ENCODE measurements around the gene C22orf42. TPM values are rescaled to one million over a fixed set of nuclear protein-coding genes. Genes with fewer than 3 reads are reported as not detected.
"Not testable (repeated sequence)": the region's sequence is repeated elsewhere in the genome, so short reads cannot be mapped to it uniquely, and the experiment has no call there.

C22orf42 gene
- total RNA-seq, 1 donor from 2014 or later: not detected

GRCh38 chr22:32202539-32203180, 43.6 kb upstream of the C22orf42 start:
- H3K9me3 ChIP-seq: no peaks in the 10 kb centered on the region
- peak overlapping the region; percentile 9 for H3K4me3 ChIP-seq
- H3K4me1 ChIP-seq: peaks cover 11% of the 10 kb centered on the region
- no peak overlapping the region for H3K27ac ChIP-seq
- no peaks in the 10 kb centered on the region for H3K27me3 ChIP-seq
- intact Hi-C loops (cut with DNase I): no loop called here
- no peak for DNase-seq (ENCODE audit: extremely low spot score in 2 of 2)
- peak in 1 of 3 experiments; percentile 29 for TF ChIP-seq CTCF (IDR thresholded peaks at IDR 0.05)
- TF ChIP-seq POLR2AphosphoS5 (IDR thresholded peaks at IDR 0.05; ENCODE audit: insufficient read depth in 1 of 2, low read depth in 1 of 2): no peak
- TF ChIP-seq POLR2A (IDR thresholded peaks at IDR 0.05): no peak
- no peaks in the 10 kb centered on the region for H3K36me3 ChIP-seq

DNA sequence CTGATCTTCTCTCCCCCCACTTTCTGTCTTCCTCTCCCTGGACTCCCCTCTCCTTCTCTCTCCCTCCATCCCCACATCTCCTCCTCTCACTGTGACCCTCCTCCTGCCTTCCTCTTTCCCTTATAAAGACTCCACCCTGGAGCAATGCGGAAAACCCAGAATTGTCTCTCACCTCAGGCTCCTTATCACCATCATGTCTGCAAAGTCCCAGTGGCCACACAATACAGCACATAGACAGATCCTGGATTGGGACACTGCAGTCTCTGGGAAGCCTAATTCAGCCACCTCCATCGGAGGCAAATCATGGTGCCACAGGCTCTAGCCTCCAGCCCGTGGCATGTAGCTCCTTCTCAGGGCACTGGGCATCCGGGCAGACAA, 43.0 kb upstream of the C22orf42 start:
- Histone ChIP-seq H3K9me3 (no peaks in the 10 kb centered on the region), H3K4me1 (peaks cover 11% of the 10 kb centered on the region), H3K27me3 (no peaks in the 10 kb centered on the region), H3K4me3 (no peak overlapping the region), H3K27ac (no peak overlapping the region), H3K36me3 (no peaks in the 10 kb centered on the region)
- intact Hi-C loops (cut with DNase I): no loop called here
- TF ChIP-seq CTCF (IDR thresholded peaks at IDR 0.05) (no peak), POLR2AphosphoS5 (IDR thresholded peaks at IDR 0.05; ENCODE audit: insufficient read depth in 1 of 2, low read depth in 1 of 2) (no peak), POLR2A (IDR thresholded peaks at IDR 0.05) (no peak)
- DNase-seq (ENCODE audit: extremely low spot score in 2 of 2): no peak

- no peaks in the 10 kb centered on the region for H3K36me3 ChIP-seq
- no peaks in the 10 kb centered on the region for H3K9me3 ChIP-seq
- no peak for TF ChIP-seq POLR2AphosphoS5 (IDR thresholded peaks at IDR 0.05; ENCODE audit: insufficient read depth in 1 of 2, low read depth in 1 of 2)
- TF ChIP-seq CTCF (IDR thresholded peaks at IDR 0.05): no peak
- TF ChIP-seq POLR2A (IDR thresholded peaks at IDR 0.05): no peak
- no peak for DNase-seq (ENCODE audit: extremely low spot score in 2 of 2)
- H3K4me1 ChIP-seq: peaks cover 11% of the 10 kb centered on the region
- H3K27ac ChIP-seq: no peak overlapping the region
- no peaks in the 10 kb centered on the region for H3K27me3 ChIP-seq
- H3K4me3 ChIP-seq: no peak overlapping the region
- intact Hi-C loops (cut with DNase I): no loop called here
Observed at GRCh38 chr22:32200752-32201151, 41.6 kb upstream of the C22orf42 start.

DNA sequence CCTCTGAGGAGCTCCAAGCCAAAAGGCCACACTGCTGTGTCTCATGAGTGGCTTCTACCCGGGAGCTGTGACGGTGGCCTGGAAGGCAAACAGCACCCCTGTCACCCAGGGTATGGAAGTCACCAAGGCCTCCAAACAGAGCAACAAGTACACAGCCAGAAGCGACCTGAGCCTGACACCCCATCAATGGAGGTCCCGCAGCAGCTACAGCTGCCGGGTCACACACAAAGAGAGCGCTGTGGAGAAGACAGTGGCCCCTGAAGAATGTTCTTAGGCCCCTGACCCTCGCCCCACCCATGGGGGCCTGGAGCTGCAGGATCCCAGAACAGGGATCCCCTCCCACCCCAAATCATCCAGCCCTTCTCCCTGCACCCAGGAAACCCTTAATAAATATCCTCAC, 40.9 kb upstream of the C22orf42 start:
- Histone ChIP-seq H3K36me3 (no peaks in the 10 kb centered on the region), H3K4me3 (no peak overlapping the region), H3K27me3 (no peaks in the 10 kb centered on the region), H3K27ac (no peak overlapping the region), H3K9me3 (no peaks in the 10 kb centered on the region), H3K4me1 (peaks cover 11% of the 10 kb centered on the region)
- intact Hi-C loops (cut with DNase I): no loop called here
- no peak for DNase-seq (ENCODE audit: extremely low spot score in 2 of 2)
- TF ChIP-seq POLR2AphosphoS5 (IDR thresholded peaks at IDR 0.05; ENCODE audit: insufficient read depth in 1 of 2, low read depth in 1 of 2) (no peak), POLR2A (IDR thresholded peaks at IDR 0.05) (no peak), CTCF (IDR thresholded peaks at IDR 0.05) (no peak)

GRCh38 chr22:32199341-32199740, 40.2 kb upstream of the C22orf42 start:
- TF ChIP-seq POLR2AphosphoS5 (IDR thresholded peaks at IDR 0.05; ENCODE audit: insufficient read depth in 1 of 2, low read depth in 1 of 2) (no peak), CTCF (IDR thresholded peaks at IDR 0.05) (no peak), POLR2A (IDR thresholded peaks at IDR 0.05) (no peak)
- H3K9me3 ChIP-seq: no peaks in the 10 kb centered on the region
- no peaks in the 10 kb centered on the region for H3K27me3 ChIP-seq
- H3K4me1 ChIP-seq: peaks cover 11% of the 10 kb centered on the region
- no peak overlapping the region for H3K27ac ChIP-seq
- H3K4me3 ChIP-seq: no peak overlapping the region
- H3K36me3 ChIP-seq: no peaks in the 10 kb centered on the region
- intact Hi-C loops (cut with DNase I): no loop called here
- DNase-seq (ENCODE audit: extremely low spot score in 2 of 2): no peak

DNA sequence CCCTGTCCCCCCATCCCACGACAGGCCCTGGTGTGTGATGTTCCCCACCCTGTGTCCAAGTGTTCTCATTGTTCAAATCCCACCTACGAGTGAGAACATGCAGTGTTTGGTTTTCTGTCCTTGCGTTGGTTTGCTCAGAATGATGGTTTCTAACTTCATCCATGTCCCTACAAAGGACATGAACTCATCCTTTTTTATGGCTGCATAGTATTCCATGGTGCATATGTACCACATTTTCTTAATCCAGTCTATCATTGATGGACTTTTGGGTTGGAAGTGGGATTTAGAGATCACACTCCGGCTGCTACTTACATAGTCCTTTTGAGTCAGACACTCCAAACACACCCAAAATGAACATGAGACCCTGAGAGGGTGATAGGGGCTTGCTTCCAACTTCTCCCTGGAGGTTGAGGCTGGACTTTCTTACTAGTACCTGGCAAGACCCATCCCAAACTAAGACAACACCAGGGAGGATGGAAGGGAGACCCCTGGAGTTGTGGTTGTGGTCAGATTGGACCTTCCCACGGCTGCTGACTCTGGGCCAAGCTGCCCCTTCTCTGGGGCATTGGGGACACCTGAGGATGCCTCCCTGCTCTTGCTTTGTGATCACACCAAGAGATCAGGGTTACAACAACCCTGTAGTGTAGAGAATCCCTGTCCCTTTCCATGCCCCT, 38.6 kb upstream of the C22orf42 start:
- H3K4me3 ChIP-seq; H3K27ac ChIP-seq; H3K9me3 ChIP-seq; DNase-seq (ENCODE audit: extremely low spot score in 2 of 2); intact Hi-C loops (cut with DNase I); H3K36me3 ChIP-seq; H3K27me3 ChIP-seq; H3K4me1 ChIP-seq: not testable (repeated sequence)

DNA sequence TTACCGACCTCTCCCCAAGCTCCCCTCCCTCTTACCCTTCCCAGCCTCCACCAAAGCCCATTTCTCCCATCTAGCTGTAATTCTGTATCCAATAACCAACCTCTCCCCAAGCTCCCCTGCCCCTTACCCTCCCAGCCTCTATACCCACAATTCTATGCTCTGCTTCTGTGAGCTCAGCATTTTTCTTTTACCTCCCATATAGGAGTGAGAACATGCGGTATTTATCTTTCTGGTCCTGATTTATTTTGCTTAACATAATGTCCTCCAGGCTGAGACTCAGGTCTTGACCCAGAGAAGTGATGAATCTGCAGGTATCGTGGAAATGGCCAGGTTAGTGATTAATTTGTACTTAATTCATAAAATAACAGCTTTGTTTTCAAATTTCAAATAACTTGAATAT, 36.8 kb upstream of the C22orf42 start:
- H3K4me3 ChIP-seq; H3K27ac ChIP-seq; DNase-seq (ENCODE audit: extremely low spot score in 2 of 2); H3K9me3 ChIP-seq; intact Hi-C loops (cut with DNase I); H3K27me3 ChIP-seq; H3K4me1 ChIP-seq; H3K36me3 ChIP-seq: not testable (repeated sequence)

- H3K27me3 ChIP-seq; H3K9me3 ChIP-seq; H3K27ac ChIP-seq; H3K36me3 ChIP-seq; H3K4me1 ChIP-seq; H3K4me3 ChIP-seq; intact Hi-C loops (cut with DNase I): not testable (repeated sequence)
- DNase-seq (ENCODE audit: extremely low spot score in 2 of 2): peak in 1 of 2 donors; percentile 34
Observed at GRCh38 chr22:32193346-32193745, 34.2 kb upstream of the C22orf42 start.
